Activated T-cell treated with anti-CD3 and anti-CD28 coated beads for 24 hours (primary cell): ENCODE results near the gene KLK12.

Experiments
- DNase-seq: peaks from one replicate; pipeline ENCODE4 v3.0.0-alpha.2; 2020; ENCODE audit warnings: low read depth

KLK12 gene

GRCh38 chr19:51047031-51047335 lies 12.2 kb upstream of the KLK12 start:
- no peak for DNase-seq

GRCh38 chr19:51044327-51044726 lies 9.5 kb upstream of the KLK12 start:
- no peak for DNase-seq

- DNase-seq = no peak
These were observed 8.7 kb upstream of the KLK12 start for GRCh38 chr19:51043497-51043896.

- no peak for DNase-seq
These were observed 5.3 kb upstream of the KLK12 start for GRCh38 chr19:51040151-51040550.

- no peak for DNase-seq
These were observed 1.7 kb upstream of the KLK12 start for GRCh38 chr19:51036519-51036918.

GRCh38 chr19:51031880-51032225 lies 2.9 kb downstream of the KLK12 start:
- DNase-seq = no peak

GRCh38 chr19:51031220-51031879 lies 3.5 kb downstream of the KLK12 start:
- no peak for DNase-seq

- DNase-seq = no peak
These were observed 4.2 kb downstream of the KLK12 start for GRCh38 chr19:51030631-51031030.

GRCh38 chr19:51029718-51030117 lies 5.1 kb downstream of the KLK12 start:
- DNase-seq = no peak

- no peak for DNase-seq
These were observed 6.9 kb downstream of the KLK12 start for GRCh38 chr19:51027873-51028272.

GRCh38 chr19:51027126-51027806 lies 7.5 kb downstream of the KLK12 start:
- no peak for DNase-seq

- no peak for DNase-seq
These were observed 8.3 kb downstream of the KLK12 start, which contains the start of gene KLK11 for GRCh38 chr19:51026554-51026831. TSS of gene KLK11 (minus strand) at chr19:51026616. CDS start at chr19:51025631, 985 bp downstream.

- DNase-seq = no peak
These were observed 8.8 kb downstream of the KLK12 start for GRCh38 chr19:51025809-51026553.

- no peak for DNase-seq
These were observed 9.4 kb downstream of the KLK12 start for GRCh38 chr19:51025401-51025800.

- no peak for DNase-seq
These were observed 9.9 kb downstream of the KLK12 start for GRCh38 chr19:51024924-51025323.

- DNase-seq = no peak
These were observed 10.9 kb downstream of the KLK12 start for GRCh38 chr19:51023946-51024345.

GRCh38 chr19:51022526-51022925 lies 12.3 kb downstream of the KLK12 start:
- no peak for DNase-seq

- no peak for DNase-seq
These were observed 13.7 kb downstream of the KLK12 start for GRCh38 chr19:51020988-51021651.

- no peak for DNase-seq
These were observed 15.3 kb downstream of the KLK12 start, which contains the start of gene KLK10 for GRCh38 chr19:51019544-51019925. TSS of gene KLK10 (minus strand) at chr19:51019709. CDS start at chr19:51019130, 579 bp downstream.

GRCh38 chr19:51018745-51019543 lies 15.9 kb downstream of the KLK12 start:
- no peak for DNase-seq

- peak; percentile 49 for DNase-seq
These were observed 17.8 kb downstream of the KLK12 start for GRCh38 chr19:51016798-51017683.
